ENCODE data around the gene EEF1AKMT2. TPM values are rescaled to one million over a fixed set of nuclear protein-coding genes. Genes with fewer than 3 reads are reported as not detected.

EEF1AKMT2 gene
- 10 to 100 TPM in 3 of 4 donors, 1 to 10 TPM in 1; 9.6 to 21.5 (median 13.0) TPM for polyA plus RNA-seq
- long read RNA-seq, donor 1, transcript EEF1AKMT2-201 (7 exons, 1,462 nt): major isoform, 9 of 42 reads
- long read RNA-seq, donor 1, partial matches to known transcripts: 26 of 42 reads
- long read RNA-seq, donor 1, other reads (novel, unspliced or antisense): 0 of 42 reads
- long read RNA-seq, donor 2: 0 reads
- long read RNA-seq, donor 3, partial matches to known transcripts: 0 of 2 reads
- long read RNA-seq, donor 3, other reads (novel, unspliced or antisense): 0 of 2 reads
- long read RNA-seq, donor 4: 0 reads
- long read RNA-seq, donor 5, partial matches to known transcripts: 0 of 2 reads
- long read RNA-seq, donor 5, other reads (novel, unspliced or antisense): 0 of 2 reads
- long read RNA-seq, donor 6, partial matches to known transcripts: 0 of 5 reads
- long read RNA-seq, donor 6, other reads (novel, unspliced or antisense): 0 of 5 reads
- long read RNA-seq, donor 7: 0 reads
- long read RNA-seq, donor 8, partial matches to known transcripts: 0 of 1 reads
- long read RNA-seq, donor 8, other reads (novel, unspliced or antisense): 0 of 1 reads
- long read RNA-seq, donor 9, partial matches to known transcripts: 0 of 1 reads
- long read RNA-seq, donor 9, other reads (novel, unspliced or antisense): 0 of 1 reads
- long read RNA-seq, donor 10, partial matches to known transcripts: 0 of 5 reads
- long read RNA-seq, donor 10, other reads (novel, unspliced or antisense): 0 of 5 reads

DNA sequence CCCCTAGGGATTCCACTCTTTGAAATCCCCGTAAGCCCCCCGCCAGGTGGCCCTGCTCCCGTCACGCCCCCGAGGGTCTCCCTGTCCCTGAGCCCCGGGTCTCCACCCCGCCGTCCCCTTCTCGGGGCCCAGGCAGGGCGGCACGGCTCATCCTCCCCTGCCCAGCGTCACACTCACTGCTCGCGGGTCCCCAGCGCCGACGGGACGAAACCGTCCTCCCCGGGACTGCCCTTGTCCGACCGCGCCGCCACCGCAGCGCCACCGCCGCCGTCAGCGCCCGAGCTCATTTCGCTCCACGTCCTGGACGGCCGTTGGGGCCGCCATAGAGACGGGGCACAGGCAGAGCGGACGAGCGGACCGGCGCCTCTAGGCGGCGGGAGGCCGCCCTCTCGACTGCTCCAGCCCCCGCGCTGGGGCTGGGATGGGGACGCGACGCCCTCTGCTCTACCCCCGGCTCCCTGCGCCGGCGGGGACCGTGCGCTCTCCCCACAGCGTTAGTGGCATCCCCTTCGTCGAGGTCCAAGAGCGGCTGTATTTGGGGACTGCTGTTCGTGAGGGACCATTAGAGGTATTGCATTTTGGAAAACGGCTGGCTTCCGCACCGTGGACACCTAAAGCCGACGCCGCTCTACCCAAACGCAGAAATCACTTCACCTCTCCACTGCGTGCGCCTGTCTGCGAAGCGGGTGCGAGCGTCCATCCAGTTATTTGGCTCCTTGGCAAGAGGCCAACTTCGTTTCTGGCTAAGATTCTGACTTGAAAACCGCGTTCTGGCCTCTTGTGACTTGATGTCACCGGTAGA is at the start of gene EEF1AKMT2:
Gene EEF1AKMT2, minus strand, starts transcription at position 341 of the 802 bp plus-strand sequence. Its CDS starts 54 bp downstream, at position 287.
- H3K27me3 ChIP-seq (ENCODE audit: control insufficient read depth in 3 of 3, insufficient read depth in 3 of 3, low read length in 3 of 3): no peaks in the 10 kb centered on the region
- DNase-seq (peak; percentile 84 to 95), FAIRE-seq (no peak)
- H3K36me3 ChIP-seq (ENCODE audit: control insufficient read depth in 3 of 3, insufficient read depth in 2 of 3, low read depth in 1 of 3, low read length in 3 of 3): peaks cover 0 to 6% (median 4%) of the 10 kb centered on the region in 3 donors
- peaks cover 0 to 3% (median 0%) of the 10 kb centered on the region in 3 donors for H3K4me1 ChIP-seq (ENCODE audit: control insufficient read depth in 3 of 3, insufficient read depth in 2 of 3, low read depth in 1 of 3, low read length in 2 of 3)
- H3K27ac ChIP-seq (ENCODE audit: low read depth in 1 of 3, low read length in 2 of 3): peak within 1 kb of the TSS; percentile 79 to 95 (median 92)
- peak within 1 kb of the TSS; percentile 63 to 96 (median 92) for H3K4me3 ChIP-seq (ENCODE audit: low read depth in 1 of 3, low read length in 3 of 3)
- 0% methylated on average over 63 to 79 of the region's 79 CpGs for WGBS, 3 donors
- H3K9me3 ChIP-seq (ENCODE audit: control insufficient read depth in 2 of 2, insufficient read depth in 1 of 2, low read depth in 1 of 2, low read length in 1 of 2): no peaks in the 10 kb centered on the region

DNA sequence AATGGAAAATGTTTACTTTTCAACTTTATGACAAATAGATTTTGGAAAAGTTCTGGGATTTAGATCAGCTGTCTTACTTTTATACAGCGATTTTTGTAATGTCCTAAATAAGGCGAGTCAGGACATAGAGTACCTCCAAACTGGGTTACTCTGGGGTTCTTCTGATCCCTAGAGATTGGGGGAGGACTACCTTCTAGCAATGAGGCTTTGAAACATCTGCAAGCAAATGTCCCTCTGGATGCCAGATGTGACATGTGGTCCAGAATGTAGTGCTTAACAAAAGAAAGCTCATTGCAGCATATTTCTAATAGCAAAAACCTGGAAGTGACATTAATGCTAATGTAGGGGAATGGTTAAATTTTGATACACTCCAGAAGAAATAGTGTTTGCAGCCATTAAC is 46.0 kb upstream of the EEF1AKMT2 start:
- Histone ChIP-seq H3K27ac (ENCODE audit: low read depth in 1 of 3, low read length in 2 of 3) (no peak overlapping the region), H3K4me3 (ENCODE audit: low read depth in 1 of 3, low read length in 3 of 3) (no peak overlapping the region), H3K4me1 (ENCODE audit: control insufficient read depth in 3 of 3, insufficient read depth in 2 of 3, low read depth in 1 of 3, low read length in 2 of 3) (no peaks in the 10 kb centered on the region), H3K36me3 (ENCODE audit: control insufficient read depth in 3 of 3, insufficient read depth in 2 of 3, low read depth in 1 of 3, low read length in 3 of 3) (peaks cover 11 to 16% (median 13%) of the 10 kb centered on the region in 3 donors), H3K27me3 (ENCODE audit: control insufficient read depth in 3 of 3, insufficient read depth in 3 of 3, low read length in 3 of 3) (no peaks in the 10 kb centered on the region), H3K9me3 (ENCODE audit: control insufficient read depth in 2 of 2, insufficient read depth in 1 of 2, low read depth in 1 of 2, low read length in 1 of 2) (no peaks in the 10 kb centered on the region)
- 77 to 97% (median 93%) methylated on average over 2 of the region's 2 CpGs for WGBS, 3 donors
- no peak for FAIRE-seq
- no peak for DNase-seq

DNA sequence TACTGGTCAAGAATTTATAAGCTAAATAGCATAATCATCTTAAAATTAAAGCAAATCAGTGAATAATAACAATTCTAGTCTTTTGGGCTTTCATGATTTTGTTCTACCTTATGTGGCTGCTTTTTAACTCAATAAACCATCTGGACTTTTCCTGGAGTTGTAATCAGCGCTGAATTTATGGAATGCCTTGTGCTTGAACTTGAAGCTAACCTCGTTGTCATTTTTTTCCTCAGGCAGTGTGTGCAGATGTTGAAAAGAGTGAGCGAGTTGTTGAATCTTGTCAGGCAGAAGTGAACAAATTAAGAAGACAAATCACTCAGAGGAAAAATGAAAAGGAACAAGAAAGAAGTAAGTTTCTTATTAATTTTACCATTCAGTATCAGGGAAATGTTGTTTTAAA is 39.4 kb upstream of the EEF1AKMT2 start:
- H3K4me3 ChIP-seq (ENCODE audit: low read depth in 1 of 3, low read length in 3 of 3): no peak overlapping the region
- H3K27ac ChIP-seq (ENCODE audit: low read depth in 1 of 3, low read length in 2 of 3): no peak overlapping the region
- 89 to 96% (median 92%) methylated on average over 3 of the region's 3 CpGs for WGBS, 3 donors
- no peaks in the 10 kb centered on the region for H3K9me3 ChIP-seq (ENCODE audit: control insufficient read depth in 2 of 2, insufficient read depth in 1 of 2, low read depth in 1 of 2, low read length in 1 of 2)
- H3K27me3 ChIP-seq (ENCODE audit: control insufficient read depth in 3 of 3, insufficient read depth in 3 of 3, low read length in 3 of 3): no peaks in the 10 kb centered on the region
- FAIRE-seq (no peak), DNase-seq (no peak)
- no peaks in the 10 kb centered on the region for H3K4me1 ChIP-seq (ENCODE audit: control insufficient read depth in 3 of 3, insufficient read depth in 2 of 3, low read depth in 1 of 3, low read length in 2 of 3)
- H3K36me3 ChIP-seq (ENCODE audit: control insufficient read depth in 3 of 3, insufficient read depth in 2 of 3, low read depth in 1 of 3, low read length in 3 of 3): peaks cover 19 to 48% (median 24%) of the 10 kb centered on the region in 3 donors

DNA sequence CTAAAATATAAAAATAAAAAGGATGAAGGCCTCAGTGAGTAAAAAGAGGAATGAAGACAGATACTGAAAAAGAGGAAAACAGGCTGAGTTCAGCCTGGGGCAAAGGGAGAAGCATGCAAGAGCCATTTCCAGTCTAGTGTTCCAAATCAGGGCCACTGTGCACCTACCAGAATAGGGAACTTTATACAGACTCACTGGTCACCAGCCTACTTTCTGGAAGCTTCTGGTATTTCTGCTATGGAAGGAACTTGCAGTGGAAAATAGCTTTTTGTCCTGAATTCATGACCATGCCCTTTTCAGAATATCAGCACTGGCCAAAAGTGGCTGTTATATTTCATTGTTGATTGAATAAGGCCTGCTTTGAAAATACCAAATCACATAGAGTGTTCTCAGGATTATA is 38.8 kb upstream of the EEF1AKMT2 start:
- H3K4me3 ChIP-seq (ENCODE audit: low read depth in 1 of 3, low read length in 3 of 3): no peak overlapping the region
- H3K36me3 ChIP-seq (ENCODE audit: control insufficient read depth in 3 of 3, insufficient read depth in 2 of 3, low read depth in 1 of 3, low read length in 3 of 3): peaks cover 16 to 48% (median 22%) of the 10 kb centered on the region in 3 donors
- DNase-seq (no peak), FAIRE-seq (no peak)
- no peak overlapping the region for H3K27ac ChIP-seq (ENCODE audit: low read depth in 1 of 3, low read length in 2 of 3)
- no peaks in the 10 kb centered on the region for H3K4me1 ChIP-seq (ENCODE audit: control insufficient read depth in 3 of 3, insufficient read depth in 2 of 3, low read depth in 1 of 3, low read length in 2 of 3)
- no peaks in the 10 kb centered on the region for H3K27me3 ChIP-seq (ENCODE audit: control insufficient read depth in 3 of 3, insufficient read depth in 3 of 3, low read length in 3 of 3)
- H3K9me3 ChIP-seq (ENCODE audit: control insufficient read depth in 2 of 2, insufficient read depth in 1 of 2, low read depth in 1 of 2, low read length in 1 of 2): no peaks in the 10 kb centered on the region

GRCh38 chr10:124829447-124830115 is 37.9 kb upstream of the EEF1AKMT2 start:
- DNase-seq: no peak
- H3K4me1 ChIP-seq (ENCODE audit: control insufficient read depth in 3 of 3, insufficient read depth in 2 of 3, low read depth in 1 of 3, low read length in 2 of 3): no peaks in the 10 kb centered on the region
- no peak overlapping the region for H3K27ac ChIP-seq (ENCODE audit: low read depth in 1 of 3, low read length in 2 of 3)
- H3K36me3 ChIP-seq (ENCODE audit: control insufficient read depth in 3 of 3, insufficient read depth in 2 of 3, low read depth in 1 of 3, low read length in 3 of 3): peaks cover 14 to 44% (median 18%) of the 10 kb centered on the region in 3 donors
- no peak for FAIRE-seq
- no peak overlapping the region for H3K4me3 ChIP-seq (ENCODE audit: low read depth in 1 of 3, low read length in 3 of 3)
- 91 to 98% (median 96%) methylated on average over 8 of the region's 8 CpGs for WGBS, 3 donors
- H3K9me3 ChIP-seq (ENCODE audit: control insufficient read depth in 2 of 2, insufficient read depth in 1 of 2, low read depth in 1 of 2, low read length in 1 of 2): no peaks in the 10 kb centered on the region
- H3K27me3 ChIP-seq (ENCODE audit: control insufficient read depth in 3 of 3, insufficient read depth in 3 of 3, low read length in 3 of 3): no peaks in the 10 kb centered on the region

DNA sequence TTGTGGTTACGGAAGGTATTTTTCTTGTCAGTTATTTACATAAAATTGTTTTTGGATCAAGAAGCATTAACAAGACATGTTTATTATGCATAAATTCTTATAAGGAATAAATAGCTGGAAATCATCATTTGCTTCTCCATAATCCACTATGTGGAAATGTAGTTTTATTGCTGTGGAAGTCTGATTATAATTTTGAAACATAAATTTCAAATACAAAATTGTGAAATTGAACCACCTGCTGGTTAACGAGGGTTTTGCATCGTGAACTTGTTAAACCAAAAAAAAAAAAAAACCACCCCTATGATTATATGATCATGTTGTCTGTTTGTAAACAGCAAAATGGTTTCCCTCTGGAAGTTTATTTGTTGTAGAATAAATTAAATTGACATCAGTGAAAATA is 35.8 kb upstream of the EEF1AKMT2 start:
- Histone ChIP-seq H3K9me3 (ENCODE audit: control insufficient read depth in 2 of 2, insufficient read depth in 1 of 2, low read depth in 1 of 2, low read length in 1 of 2) (no peaks in the 10 kb centered on the region), H3K4me1 (ENCODE audit: control insufficient read depth in 3 of 3, insufficient read depth in 2 of 3, low read depth in 1 of 3, low read length in 2 of 3) (no peaks in the 10 kb centered on the region), H3K27me3 (ENCODE audit: control insufficient read depth in 3 of 3, insufficient read depth in 3 of 3, low read length in 3 of 3) (no peaks in the 10 kb centered on the region), H3K36me3 (ENCODE audit: control insufficient read depth in 3 of 3, insufficient read depth in 2 of 3, low read depth in 1 of 3, low read length in 3 of 3) (peaks cover 11 to 37% (median 12%) of the 10 kb centered on the region in 3 donors), H3K27ac (ENCODE audit: low read depth in 1 of 3, low read length in 2 of 3) (no peak overlapping the region), H3K4me3 (ENCODE audit: low read depth in 1 of 3, low read length in 3 of 3) (no peak overlapping the region)
- FAIRE-seq (peak; percentile 96), DNase-seq (peak; percentile 39 to 41)
- WGBS, 3 donors: 36 to 45% (median 39%) methylated on average over 3 of the region's 3 CpGs

DNA sequence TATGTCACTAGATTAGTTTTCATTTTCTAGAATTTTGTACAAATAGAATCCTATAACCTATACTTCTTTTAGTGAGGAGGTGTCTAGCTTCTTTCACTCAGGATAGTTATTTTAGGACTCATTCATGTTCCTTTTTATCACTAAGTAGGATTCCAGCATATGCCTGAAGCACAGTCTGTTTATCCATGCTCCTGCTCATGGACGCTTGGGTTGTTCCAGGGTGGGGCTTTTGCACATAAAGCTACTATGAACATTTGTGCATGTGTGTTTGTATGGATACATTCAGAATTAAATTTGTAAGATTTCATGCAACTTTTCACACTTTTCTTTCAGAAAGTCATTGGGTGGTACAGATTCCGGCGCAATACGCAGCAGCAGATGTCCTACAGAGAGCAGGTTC is 34.6 kb upstream of the EEF1AKMT2 start:
- peaks cover 9 to 30% (median 12%) of the 10 kb centered on the region in 3 donors for H3K36me3 ChIP-seq (ENCODE audit: control insufficient read depth in 3 of 3, insufficient read depth in 2 of 3, low read depth in 1 of 3, low read length in 3 of 3)
- FAIRE-seq: no peak

GRCh38 chr10:124825702-124826101 is 34.0 kb upstream of the EEF1AKMT2 start:
- peaks cover 9 to 36% (median 11%) of the 10 kb centered on the region in 3 donors for H3K36me3 ChIP-seq (ENCODE audit: control insufficient read depth in 3 of 3, insufficient read depth in 2 of 3, low read depth in 1 of 3, low read length in 3 of 3)
- no peaks in the 10 kb centered on the region for H3K4me1 ChIP-seq (ENCODE audit: control insufficient read depth in 3 of 3, insufficient read depth in 2 of 3, low read depth in 1 of 3, low read length in 2 of 3)
- H3K9me3 ChIP-seq (ENCODE audit: control insufficient read depth in 2 of 2, insufficient read depth in 1 of 2, low read depth in 1 of 2, low read length in 1 of 2): no peaks in the 10 kb centered on the region
- DNase-seq: no peak
- no peak overlapping the region for H3K4me3 ChIP-seq (ENCODE audit: low read depth in 1 of 3, low read length in 3 of 3)
- FAIRE-seq: no peak
- no peaks in the 10 kb centered on the region for H3K27me3 ChIP-seq (ENCODE audit: control insufficient read depth in 3 of 3, insufficient read depth in 3 of 3, low read length in 3 of 3)
- no peak overlapping the region for H3K27ac ChIP-seq (ENCODE audit: low read depth in 1 of 3, low read length in 2 of 3)

More for the DNA sequence above, 34.6 kb upstream of the EEF1AKMT2 start:
- Histone ChIP-seq H3K4me1 (ENCODE audit: control insufficient read depth in 3 of 3, insufficient read depth in 2 of 3, low read depth in 1 of 3, low read length in 2 of 3) (no peaks in the 10 kb centered on the region), H3K4me3 (ENCODE audit: low read depth in 1 of 3, low read length in 3 of 3) (no peak overlapping the region), H3K9me3 (ENCODE audit: control insufficient read depth in 2 of 2, insufficient read depth in 1 of 2, low read depth in 1 of 2, low read length in 1 of 2) (no peaks in the 10 kb centered on the region), H3K27me3 (ENCODE audit: control insufficient read depth in 3 of 3, insufficient read depth in 3 of 3, low read length in 3 of 3) (no peaks in the 10 kb centered on the region), H3K27ac (ENCODE audit: low read depth in 1 of 3, low read length in 2 of 3) (no peak overlapping the region)
- 93 to 96% (median 94%) methylated on average over 4 of the region's 4 CpGs for WGBS, 3 donors
- DNase-seq: no peak

Data from small intestine (tissue), 16 donors.